NCI-H345 treated with DMSO at 0.1 percent for 48 hours (cell line): Measurements from ENCODE around the gene SNRPD2.
A peak's percentile ranks its signal among the peaks of the same experiment; 100 is the strongest.

Source experiments
- DNase-seq: peaks from one replicate; lab custom pipeline; 2025; ENCODE audit not compliant: unreplicated experiment; lab: John Stamatoyannopoulos, UW

SNRPD2 gene

GRCh38 chr19:45659096-45659729 is 32.5 kb downstream of the SNRPD2 start:
- no peak for DNase-seq

GRCh38 chr19:45657520-45658167 is 34.1 kb downstream of the SNRPD2 start:
- no peak for DNase-seq

GRCh38 chr19:45655073-45655472 is 36.7 kb downstream of the SNRPD2 start:
- DNase-seq = no peak

GRCh38 chr19:45653634-45654033 is 38.1 kb downstream of the SNRPD2 start:
- no peak for DNase-seq

- no peak for DNase-seq
These were observed 41.0 kb downstream of the SNRPD2 start for GRCh38 chr19:45650722-45651121.

GRCh38 chr19:45646345-45646698 is 45.4 kb downstream of the SNRPD2 start:
- no peak for DNase-seq

GRCh38 chr19:45645631-45646344 is 46.0 kb downstream of the SNRPD2 start:
- peak; percentile 78 for DNase-seq

GRCh38 chr19:45645068-45645630 is 46.6 kb downstream of the SNRPD2 start:
- no peak for DNase-seq

- DNase-seq = no peak
These were observed 47.6 kb downstream of the SNRPD2 start for GRCh38 chr19:45643927-45644771.

- peak; percentile 54 for DNase-seq
These were observed 48.5 kb downstream of the SNRPD2 start for GRCh38 chr19:45643024-45643926.

- peak; percentile 68 for DNase-seq
These were observed 50.3 kb downstream of the SNRPD2 start for GRCh38 chr19:45641274-45642105.

- DNase-seq = no peak
These were observed 50.9 kb downstream of the SNRPD2 start for GRCh38 chr19:45640849-45641273.

- no peak for DNase-seq
These were observed 52.6 kb downstream of the SNRPD2 start, which contains the start of gene EML2 for GRCh38 chr19:45638930-45639729. TSS of gene EML2 (minus strand) at chr19:45639397. CDS start at chr19:45639376, 21 bp downstream.

GRCh38 chr19:45637890-45638667 is 53.7 kb downstream of the SNRPD2 start:
- no peak for DNase-seq
